ENCODE data around the gene SNX6. TPM values are rescaled to one million over a fixed set of nuclear protein-coding genes. Genes with fewer than 3 reads are reported as not detected.

The SNX6 gene
- total RNA-seq, 1 experiment from 2014 or later = 69.3 TPM

GRCh38 chr14:34668111-34668510, 38.2 kb upstream of the SNX6 start:
- TF ChIP-seq CTCF (conservative IDR thresholded peaks at IDR 0.05) = no peak
- H4K91ac ChIP-seq (ENCODE audit: insufficient read length, low read depth, low read length) = no peak overlapping the region
- no peak overlapping the region for H3K56ac ChIP-seq (ENCODE audit: insufficient read length, low read depth, low read length)
- no peak overlapping the region for H2AFZ ChIP-seq (ENCODE audit: low read length)
- H3K4me2 ChIP-seq (ENCODE audit: insufficient read depth, insufficient read length, low read length) = no peak overlapping the region
- no peak overlapping the region for H3K9ac ChIP-seq (ENCODE audit: extremely low read depth, insufficient read length, low read length)
- no peak overlapping the region for H3T11ph ChIP-seq (ENCODE audit: low read length)
- Mint-ChIP-seq H3K36me3 (ENCODE audit: insufficient read depth in 1 of 3, low read depth in 3 of 3) (peaks cover 0 to under 1% (median 0%) of the 10 kb centered on the region in 3 experiments; a peak in 1 of 7 replicates), H3K4me3 (no peak overlapping the region), H3K27me3 (ENCODE audit: low read depth) (peaks cover 1% of the 10 kb centered on the region; the same call in 1 of the 2 replicates), H3K4me1 (no peaks in the 10 kb centered on the region), H3K9me3 (no peaks in the 10 kb centered on the region), H3K27ac (no peak overlapping the region)
- no peak overlapping the region for H3K18ac ChIP-seq (ENCODE audit: insufficient read length, low read depth, low read length)
- no peaks in the 10 kb centered on the region for H3K23me2 ChIP-seq (ENCODE audit: insufficient read length, low read depth, low read length, poor library complexity, severe bottlenecking)
- H2AK5ac ChIP-seq (ENCODE audit: insufficient read length, low read length) = no peak overlapping the region
- H3K79me2 ChIP-seq (ENCODE audit: insufficient read depth, low read length) = no peaks in the 10 kb centered on the region
- no peak for DNase-seq
- H4K8ac ChIP-seq (replicated peaks; ENCODE audit: insufficient read length, low read depth, low read length) = no peak overlapping the region
- H3K4me1 ChIP-seq (ENCODE audit: insufficient read depth, low read length) = no peaks in the 10 kb centered on the region
- H2BK120ac ChIP-seq (ENCODE audit: low read depth, low read length, poor library complexity, severe bottlenecking) = no peak overlapping the region
- no peaks in the 10 kb centered on the region for H3K27me3 ChIP-seq (ENCODE audit: insufficient read depth, low read length)
- no peak overlapping the region for H3K23ac ChIP-seq (ENCODE audit: insufficient read length, low read depth, low read length)
- H3K27ac ChIP-seq (ENCODE audit: insufficient read length, low read depth, low read length) = no peak overlapping the region
- no peak overlapping the region for H2BK15ac ChIP-seq (ENCODE audit: low read depth, low read length)
- H3K14ac ChIP-seq (ENCODE audit: insufficient read depth, low read length) = no peak overlapping the region
- WGBS (ENCODE audit: extremely low coverage, insufficient read length, low lambda C conversion rate) = no CpG with 5 or more reads among the region's 2 CpGs
- no peak overlapping the region for H4K5ac ChIP-seq (ENCODE audit: insufficient read length, low read depth, low read length)
- H3K79me1 ChIP-seq (ENCODE audit: insufficient read depth, low read depth, low read length, poor library complexity, severe bottlenecking) = no peaks in the 10 kb centered on the region
- no peak overlapping the region for H2BK12ac ChIP-seq (ENCODE audit: insufficient read length, low read depth, low read length)
- H3K4ac ChIP-seq (ENCODE audit: low read depth, low read length) = no peak overlapping the region
- no peak overlapping the region for H2BK20ac ChIP-seq (ENCODE audit: low read depth, low read length, poor library complexity, severe bottlenecking)
- no peak overlapping the region for H2BK5ac ChIP-seq (ENCODE audit: insufficient read length, low read length)
- no peaks in the 10 kb centered on the region for H3K9me3 ChIP-seq (ENCODE audit: control insufficient read depth, low read depth, low read length)
- H4K20me1 ChIP-seq (ENCODE audit: control insufficient read depth, insufficient read depth, insufficient read length) = no peaks in the 10 kb centered on the region

All from H9 (cell line).